Stimulated activated CD8-positive, alpha-beta memory T cell treated with anti-CD3 and anti-CD28 coated beads, Interleukin-15, amount 100 ng/mL, for 48 hours (primary cell): ENCODE results near the gene ZBED2.

ENCODE experiments used
- DNase-seq, 2 donors: peaks; one replicate each; pipeline ENCODE4 v3.0.0-alpha.2; 2020; ENCODE audit warnings: low read depth in 2 of 2

The ZBED2 gene

GRCh38 chr3:111604119-111604518 lies 9.0 kb upstream of the ZBED2 start:
- no peak for DNase-seq

DNA sequence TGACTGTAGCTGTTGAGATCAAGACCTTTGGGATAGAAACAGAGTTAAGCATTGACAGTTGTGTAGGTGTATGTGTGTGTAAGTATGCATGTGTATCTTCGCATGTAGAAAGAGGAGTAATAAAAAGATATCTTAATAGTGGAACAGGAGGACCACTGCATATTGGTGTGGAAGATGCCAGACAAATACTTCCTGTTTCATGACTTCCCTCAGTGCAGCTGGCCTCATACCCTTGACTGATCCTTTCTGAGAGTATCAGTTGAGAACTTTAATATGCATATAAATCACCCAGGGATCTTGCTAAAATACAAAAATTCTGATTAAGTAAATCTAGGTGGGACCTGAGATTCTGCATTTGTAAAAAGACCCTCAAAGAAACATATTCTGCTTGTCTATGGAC lies 8.5 kb upstream of the ZBED2 start:
- DNase-seq, result no peak

- DNase-seq, result no peak
These were observed 6.7 kb upstream of the ZBED2 start for GRCh38 chr3:111601810-111602209.

DNA sequence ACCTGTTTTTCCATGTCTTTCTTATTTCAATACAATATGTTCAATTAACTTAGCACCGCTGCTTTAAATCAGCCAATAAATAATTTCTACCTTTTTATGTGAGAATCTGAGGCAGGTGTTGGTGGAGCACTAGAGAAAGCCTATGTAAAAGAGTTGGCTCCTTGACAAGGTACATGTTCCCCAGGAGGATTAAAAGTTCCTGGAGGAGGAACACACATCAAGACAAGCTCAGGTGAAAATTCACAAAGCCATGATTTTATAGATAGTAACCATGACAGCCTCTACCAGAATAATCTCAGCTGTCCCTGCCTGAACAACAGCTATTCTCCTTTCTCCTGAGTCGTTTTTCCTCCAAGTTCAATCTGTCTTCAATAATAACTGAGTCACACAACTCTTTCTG lies 3.4 kb upstream of the ZBED2 start:
- no peak for DNase-seq

DNA sequence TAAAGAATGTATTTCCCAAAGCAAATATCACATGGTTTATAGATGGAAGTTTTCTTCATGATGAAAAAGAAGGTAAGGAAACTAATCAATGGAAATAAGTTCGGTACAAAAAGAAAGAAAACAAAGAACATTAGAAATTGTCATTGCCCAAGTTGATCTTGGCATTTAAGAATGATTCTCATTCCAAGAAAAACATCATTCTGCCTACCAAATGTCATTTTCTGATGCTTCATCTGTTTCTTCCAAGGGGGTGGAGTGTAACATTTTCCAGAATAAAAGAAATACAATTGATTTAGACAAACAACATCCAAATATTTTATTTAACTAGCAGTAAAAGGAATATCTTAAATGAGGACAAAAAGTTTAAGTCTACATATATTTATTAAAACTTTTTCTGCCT lies 3.0 kb upstream of the ZBED2 start:
- DNase-seq, result no peak

DNA sequence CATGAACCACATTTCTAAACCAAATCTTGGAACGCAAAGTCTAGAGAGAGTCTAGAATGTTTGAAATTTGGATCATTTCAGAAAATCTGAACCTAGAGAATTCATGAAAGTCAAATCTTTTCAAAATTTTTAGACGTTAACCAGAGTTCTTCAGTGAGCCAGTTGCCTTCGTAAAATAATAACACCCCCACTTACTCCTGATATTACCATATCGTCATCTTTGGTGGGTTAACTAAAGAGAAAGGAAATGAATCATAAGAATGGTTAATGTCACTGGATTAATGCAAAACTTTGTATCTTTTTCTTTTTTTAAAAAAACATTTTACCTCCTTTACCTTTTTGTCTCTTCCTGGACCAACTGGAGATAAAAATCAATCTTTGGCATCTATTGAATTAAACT lies 1.2 kb upstream of the ZBED2 start:
- no peak for DNase-seq

DNA sequence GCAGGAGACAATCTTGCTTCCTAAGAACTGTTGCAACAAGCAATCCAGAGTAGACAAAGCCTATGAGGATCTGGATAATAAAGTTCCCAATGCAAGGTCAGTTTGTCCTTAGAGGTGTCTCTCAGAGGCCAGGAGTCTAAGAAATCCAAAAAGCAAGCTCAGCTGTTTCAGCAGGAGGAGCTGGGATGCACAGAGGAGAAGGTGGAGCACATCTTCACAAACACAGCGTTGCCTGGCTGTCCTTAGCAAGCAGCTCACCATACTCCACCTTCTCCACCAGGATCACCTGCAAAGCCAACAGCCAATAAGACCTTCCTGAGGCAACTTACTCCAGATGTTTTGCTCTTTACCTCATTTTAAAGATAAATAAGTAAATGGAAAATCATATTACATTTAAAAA lies 365 bp downstream of the ZBED2 start:
- no peak for DNase-seq

DNA sequence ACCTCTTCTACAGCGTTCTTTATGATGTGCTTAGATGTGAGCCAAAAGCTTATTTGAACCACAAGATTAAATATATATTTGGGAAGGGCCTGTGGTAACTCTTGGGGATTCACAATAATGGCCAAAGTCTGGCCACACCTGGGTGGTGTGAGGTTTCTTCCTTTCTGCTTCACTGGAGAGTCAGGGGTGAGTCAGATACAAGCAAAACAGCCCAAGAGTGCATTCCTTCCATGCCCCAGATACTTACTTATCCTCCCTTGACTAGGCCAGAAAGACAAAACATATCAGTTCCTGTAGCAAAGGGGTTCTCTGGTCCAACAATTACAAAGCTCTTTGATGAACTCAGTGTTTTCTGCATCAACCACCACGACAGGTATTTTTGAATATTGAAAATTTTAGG lies 941 bp downstream of the ZBED2 start:
- DNase-seq, result no peak

- DNase-seq, result no peak
These were observed 1.5 kb downstream of the ZBED2 start for GRCh38 chr3:111593666-111594065.

DNA sequence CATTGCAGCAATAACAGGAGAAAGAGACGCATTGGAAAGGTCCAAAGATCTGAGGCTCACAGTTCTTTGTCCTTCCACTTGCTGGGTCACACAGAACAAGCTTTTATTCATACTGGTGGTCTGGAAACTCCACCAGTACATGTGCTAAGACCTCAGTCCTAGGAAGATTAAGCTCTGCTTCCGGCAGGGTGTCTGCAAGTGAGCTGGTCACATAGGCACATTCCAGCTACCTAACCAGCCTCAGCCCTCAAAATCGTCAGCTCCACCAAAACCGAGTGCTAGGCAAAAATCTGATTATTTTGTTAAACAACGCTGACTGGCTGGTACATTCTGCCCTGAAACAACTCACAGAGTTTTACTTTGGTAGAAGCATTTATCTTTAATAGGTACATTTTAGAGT lies 2.2 kb downstream of the ZBED2 start:
- DNase-seq, result no peak

DNA sequence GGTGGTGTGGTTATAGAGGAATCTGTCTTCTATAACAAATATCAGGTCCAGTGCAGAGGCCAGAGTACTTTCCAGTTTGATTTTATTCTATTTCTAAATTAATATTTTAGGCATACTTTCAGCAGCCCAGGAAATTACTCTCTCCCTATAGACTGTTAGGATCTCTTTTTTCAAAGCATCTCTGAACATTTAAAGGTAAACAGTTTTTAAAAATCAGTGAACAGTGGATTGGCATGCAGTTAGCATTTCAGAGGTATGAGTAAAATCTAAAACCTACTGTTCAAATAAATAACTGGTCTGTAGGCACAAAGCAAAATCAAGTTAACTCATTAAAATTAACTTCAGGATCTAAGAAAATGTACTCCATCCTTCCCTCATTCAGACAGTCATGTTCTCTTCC lies 3.0 kb downstream of the ZBED2 start:
- DNase-seq, result no peak

DNA sequence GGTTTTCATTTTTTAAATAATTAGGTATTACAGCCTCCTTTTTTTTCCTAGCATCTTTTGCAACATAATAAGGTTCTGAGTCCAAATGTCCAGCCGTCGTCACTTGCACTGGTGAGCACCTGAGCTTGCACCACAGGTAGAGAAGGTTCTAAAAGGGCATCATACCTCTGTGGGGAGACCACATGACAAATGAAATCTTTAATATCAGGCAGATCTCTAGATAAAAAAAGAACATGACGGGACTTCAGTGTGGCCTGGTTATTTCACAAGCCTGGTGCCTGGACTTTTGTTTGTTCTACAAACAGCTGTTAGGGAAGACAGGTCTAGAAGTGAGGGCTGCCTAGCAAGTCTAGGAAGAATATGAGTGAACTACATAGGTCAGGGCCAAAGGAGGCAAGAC lies 3.6 kb downstream of the ZBED2 start:
- DNase-seq, result no peak

GRCh38 chr3:111590143-111590491 lies 5.0 kb downstream of the ZBED2 start:
- DNase-seq, result no peak

DNA sequence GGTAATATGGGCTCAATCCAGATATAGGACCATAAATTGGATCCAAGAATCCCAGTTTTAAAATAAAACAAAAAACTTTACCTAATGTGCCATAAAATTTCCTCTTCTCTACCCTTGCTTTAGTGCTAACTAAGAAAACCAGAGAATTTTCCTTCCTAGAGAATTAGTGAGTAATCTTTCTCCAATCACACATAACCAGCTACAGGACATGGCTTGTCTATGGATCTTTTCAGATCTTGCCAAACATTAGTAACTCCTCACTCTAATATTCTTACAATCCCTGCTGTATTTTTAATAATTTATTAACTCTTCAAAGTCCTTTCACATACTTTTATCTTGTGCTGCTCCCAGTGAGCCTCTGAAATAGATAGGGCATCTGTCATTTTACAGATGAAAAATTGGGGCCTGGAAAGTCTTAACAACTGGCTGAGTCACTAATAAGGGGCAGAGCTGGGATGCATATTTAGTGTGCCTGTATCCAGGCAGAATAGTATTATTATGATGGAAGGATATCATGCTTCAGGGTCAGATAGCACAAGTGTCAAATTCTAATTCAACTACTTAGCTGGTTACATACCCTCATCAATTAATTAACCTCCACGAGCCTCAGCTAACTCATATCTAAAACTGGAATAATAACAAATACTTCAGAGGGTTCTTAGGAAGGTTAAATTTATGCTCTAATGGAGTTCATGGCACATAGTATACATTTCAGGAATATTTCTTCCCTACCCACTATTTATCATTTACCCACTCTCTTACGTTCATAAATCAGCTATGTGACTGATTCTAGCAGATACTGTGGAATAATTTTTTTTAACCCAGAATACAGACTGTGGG lies 5.6 kb downstream of the ZBED2 start:
- DNase-seq, result no peak

DNA sequence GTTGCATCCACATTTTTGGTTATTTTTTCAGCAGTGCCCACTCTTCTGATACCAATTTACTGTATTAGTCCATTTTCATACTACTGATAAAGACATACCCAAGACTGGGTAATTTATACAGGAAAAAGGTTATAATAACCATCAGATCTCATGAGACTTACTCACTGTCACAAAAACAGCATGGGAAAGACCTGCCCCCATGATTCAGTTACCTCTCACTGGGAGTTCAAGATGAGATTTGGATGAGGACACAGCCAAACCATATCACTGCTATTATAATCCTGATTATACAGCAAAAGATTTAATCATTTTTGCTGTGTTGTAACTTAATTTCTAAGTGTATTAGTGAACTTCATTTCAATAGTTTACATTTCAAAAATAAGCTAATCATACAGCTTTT lies 6.6 kb downstream of the ZBED2 start:
- no peak for DNase-seq

DNA sequence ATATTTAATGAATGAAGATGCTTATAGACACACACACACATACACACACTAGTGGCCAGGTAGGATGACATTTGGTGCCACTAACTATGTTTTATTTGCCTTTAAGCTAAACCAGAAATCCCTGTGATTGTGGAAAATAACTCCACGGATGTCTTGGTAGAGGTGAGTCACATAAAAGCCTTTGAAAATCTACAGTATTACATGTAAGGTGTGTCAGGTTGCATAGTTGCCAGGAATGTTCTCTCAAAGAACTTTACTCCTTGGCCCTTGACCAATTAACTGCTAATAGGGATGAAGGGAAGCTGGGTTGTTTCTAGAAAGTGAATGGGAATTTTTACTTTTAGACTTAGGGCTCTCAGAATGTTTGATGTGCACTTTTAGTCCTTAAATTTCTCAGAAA lies 9.9 kb downstream of the ZBED2 start:
- DNase-seq, result no peak

DNA sequence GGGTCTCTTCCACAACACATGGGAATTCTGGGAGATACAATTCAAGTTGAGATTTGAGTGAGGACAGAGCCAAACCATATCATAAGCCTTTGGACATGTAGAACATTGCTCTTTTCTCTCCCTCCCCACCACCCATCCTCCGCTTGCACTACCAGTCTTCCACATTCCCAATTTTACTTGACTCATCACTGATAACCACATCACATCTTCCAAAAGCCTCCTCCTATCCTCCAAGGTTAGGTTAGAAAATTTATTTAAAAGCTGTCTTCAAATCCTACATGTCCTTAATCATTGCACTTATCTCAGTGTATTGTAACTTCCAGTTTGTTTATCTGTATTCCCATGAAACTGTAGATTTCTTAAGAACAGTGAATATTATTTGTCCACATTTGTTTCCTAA lies 10.4 kb downstream of the ZBED2 start:
- no peak for DNase-seq

GRCh38 chr3:111582120-111582474 lies 13.0 kb downstream of the ZBED2 start:
- no peak for DNase-seq

DNA sequence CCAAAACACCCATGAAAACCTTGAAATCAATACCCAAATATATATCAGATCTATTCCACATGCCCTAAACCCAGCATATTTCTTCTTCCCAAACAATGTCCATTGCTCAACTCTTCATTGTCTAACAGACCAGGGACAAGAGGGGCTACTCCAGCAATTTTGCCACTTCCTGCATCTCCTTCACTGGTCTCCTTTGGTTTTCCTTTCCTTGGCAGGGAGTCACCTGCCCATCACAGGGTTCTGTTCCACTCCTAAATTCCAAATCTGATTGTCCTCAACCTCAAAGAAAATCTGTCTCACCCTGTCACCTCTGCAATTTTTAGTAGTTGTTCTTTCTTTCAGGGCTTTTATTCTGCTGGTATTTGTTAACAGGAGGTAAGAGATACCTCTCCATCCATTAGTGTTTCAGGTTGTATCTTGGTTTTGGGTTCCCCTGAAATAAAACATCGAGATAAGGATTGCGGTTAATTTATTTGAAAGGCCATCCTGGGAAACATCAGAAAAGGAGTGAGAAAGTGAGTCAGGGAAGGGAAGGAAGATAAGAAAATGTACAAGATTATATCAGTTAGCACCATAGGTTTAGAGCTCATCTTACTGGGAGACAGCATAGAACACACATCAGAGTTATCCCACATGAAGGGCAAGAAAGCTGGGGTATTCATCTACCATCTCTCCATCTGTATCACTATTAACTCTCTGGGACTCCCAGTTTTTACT lies 13.6 kb downstream of the ZBED2 start:
- no peak for DNase-seq

DNA sequence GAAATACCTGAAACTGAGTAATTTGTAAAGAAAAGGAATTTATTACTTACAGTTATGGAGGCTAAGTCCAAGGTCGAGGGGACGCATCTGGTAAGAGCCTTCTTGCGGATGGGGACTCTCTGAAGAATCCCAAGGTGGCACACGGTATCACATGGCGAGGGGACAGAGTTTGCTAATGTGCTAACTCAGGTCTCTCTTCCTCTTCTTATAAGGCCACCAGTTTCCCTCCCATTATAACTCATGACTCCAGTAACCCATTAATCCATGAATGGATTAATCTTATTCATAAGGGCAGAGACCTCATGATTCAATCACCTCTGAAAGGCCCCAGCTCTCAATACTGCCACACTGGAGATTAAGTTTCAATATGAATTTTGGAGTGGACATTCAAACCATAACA lies 15.7 kb downstream of the ZBED2 start:
- DNase-seq, result no peak

DNA sequence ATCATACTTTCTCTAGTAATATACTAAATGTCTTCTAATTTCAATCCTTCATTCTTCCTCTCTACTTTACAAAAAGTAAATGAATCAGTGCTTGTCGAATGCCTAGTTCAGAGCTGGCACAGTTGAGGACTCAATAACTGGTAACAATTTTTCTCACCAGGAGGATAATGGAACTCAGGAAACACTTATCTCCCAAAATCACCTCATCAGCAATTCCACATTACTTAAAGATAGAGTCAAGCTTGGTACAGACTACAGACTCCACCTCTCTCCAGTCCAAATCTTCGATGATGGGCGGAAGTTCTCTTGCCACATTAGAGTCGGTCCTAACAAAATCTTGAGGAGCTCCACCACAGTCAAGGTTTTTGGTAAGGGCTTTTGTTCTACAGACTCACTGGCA lies 16.3 kb downstream of the ZBED2 start:
- no peak for DNase-seq

DNA sequence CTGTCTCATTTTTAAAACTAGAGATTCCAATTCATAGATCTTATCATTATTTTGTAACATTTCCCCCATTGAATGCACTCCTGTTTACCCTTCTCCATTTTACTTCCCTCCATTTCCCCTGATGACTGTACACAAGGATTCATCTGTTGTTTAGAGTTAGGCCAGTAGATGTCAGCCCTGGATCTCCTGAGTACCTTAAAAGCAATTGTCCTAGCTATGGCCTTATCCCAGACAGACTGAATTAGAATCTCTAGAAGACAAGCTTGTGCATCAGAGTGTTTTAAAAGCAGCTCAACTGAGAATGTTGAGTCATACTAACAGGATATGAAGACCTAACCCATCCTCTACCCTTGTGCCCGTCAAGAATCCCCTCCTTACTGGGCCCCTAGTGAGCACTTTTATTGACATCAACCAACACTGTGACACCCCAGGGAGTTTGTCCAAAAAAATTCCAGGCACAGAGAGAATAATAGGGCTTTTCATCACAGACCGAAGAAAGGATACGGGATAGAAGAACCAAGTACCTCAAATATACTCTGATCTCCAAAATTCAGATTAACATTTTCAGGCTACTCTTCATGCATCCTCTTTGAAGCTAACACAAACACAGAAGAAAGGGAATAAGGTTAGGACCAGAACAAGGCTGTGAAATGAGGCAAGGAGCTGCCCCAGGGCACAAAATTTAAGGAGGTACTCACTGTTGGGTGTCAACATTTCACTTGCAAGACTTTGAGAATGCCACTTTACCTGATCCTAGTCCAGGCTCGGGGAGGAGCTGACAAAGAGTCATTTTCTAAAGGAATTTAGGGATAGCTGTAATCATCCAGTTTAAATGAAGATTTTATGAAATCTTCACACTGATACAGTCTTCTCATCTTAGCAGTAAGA lies 17.1 kb downstream of the ZBED2 start:
- no peak for DNase-seq

- DNase-seq, result no peak
These were observed 18.0 kb downstream of the ZBED2 start for GRCh38 chr3:111577113-111577512.
